Loucy (cell line): ENCODE results near the gene TESK1.
"Not testable (repeated sequence)": the region's sequence is repeated elsewhere in the genome, so short reads cannot be mapped to it uniquely, and the experiment has no call there.

Experiments
- H2AFZ ChIP-seq: fragments of 200-600 bp; sonication (generic); 2 replicates; pipeline ENCODE4 v1.6.0; 2016; ENCODE audit warnings: antibody characterized with exemption, mild to moderate bottlenecking, low read length, moderate library complexity
- H3F3A ChIP-seq: fragments of 200-600 bp; 2 replicates; pipeline ENCODE4 v1.6.0; 2016; ENCODE audit warnings: antibody characterized with exemption, low read depth, mild to moderate bottlenecking
- H3K27me3 ChIP-seq: fragments of 200-600 bp; sonication (generic); 2 replicates; pipeline ENCODE4 v1.6.1; 2014; ENCODE audit warnings: low read length, mild to moderate bottlenecking; ENCODE audit not compliant: insufficient read depth, poor library complexity, severe bottlenecking
- H3K36me3 ChIP-seq: fragments of 200-600 bp; sonication (generic); 2 replicates; pipeline ENCODE4 v1.6.1; 2016; ENCODE audit warnings: low read length; ENCODE audit not compliant: insufficient read depth
- H3K4me1 ChIP-seq: fragments of 200-600 bp; sonication (generic); 2 replicates; pipeline ENCODE4 v1.5.1; 2014; ENCODE audit warnings: low read length, mild to moderate bottlenecking; ENCODE audit not compliant: insufficient read depth, poor library complexity, severe bottlenecking
- H3K4me2 ChIP-seq: fragments of 200-600 bp; sonication (generic); 2 replicates; pipeline ENCODE4 v1.6.0; 2014; ENCODE audit warnings: antibody characterized with exemption, low read length, low read depth, mild to moderate bottlenecking; ENCODE audit not compliant: poor library complexity, severe bottlenecking
- H3K4me3 ChIP-seq: fragments of 200-600 bp; sonication (generic); 2 replicates; pipeline ENCODE4 v1.5.1; 2014; ENCODE audit warnings: low read length, mild to moderate bottlenecking, mixed read lengths; ENCODE audit not compliant: poor library complexity, severe bottlenecking
- H3K79me2 ChIP-seq: fragments of 200-600 bp; sonication (generic); 2 replicates; pipeline ENCODE4 v1.6.1; 2014; ENCODE audit warnings: low read length; ENCODE audit not compliant: insufficient read depth
- H3K9ac ChIP-seq: fragments of 200-600 bp; sonication (generic); 2 replicates; pipeline ENCODE4 v1.6.0; 2014; ENCODE audit warnings: mild to moderate bottlenecking, low read depth, low read length, moderate library complexity; ENCODE audit not compliant: poor library complexity, severe bottlenecking
- H3K9me2 ChIP-seq: fragments of 200-600 bp; sonication (generic); replicated peaks from 2 replicates; pipeline ENCODE4 v1.6.1; 2016; ENCODE audit warnings: low read depth, low read length, mixed read lengths
- H3K9me3 ChIP-seq: fragments of 200-600 bp; sonication (generic); 2 replicates; pipeline ENCODE4 v1.6.1; 2014; ENCODE audit warnings: mild to moderate bottlenecking, antibody characterized with exemption, low read length, low read depth; ENCODE audit not compliant: insufficient read depth
- H4K20me1 ChIP-seq: fragments of 200-600 bp; sonication (generic); 2 replicates; pipeline ENCODE4 v1.6.0; 2014; ENCODE audit warnings: antibody characterized with exemption, low read length, mild to moderate bottlenecking; ENCODE audit not compliant: insufficient read depth, poor library complexity, severe bottlenecking
- EZH2phosphoT487 ChIP-seq: fragments of 200-600 bp; IDR thresholded peaks from 2 replicates; pipeline ENCODE4 v1.6.1; 2018; ENCODE audit warnings: antibody characterized with exemption, mild to moderate bottlenecking, moderate library complexity, borderline replicate concordance
- TF ChIP-seq, protein P1 (sequence below): fragments of 200-600 bp; sonication (generic); conservative IDR thresholded peaks from 2 replicates; pipeline ENCODE4 v1.5.1; 2014; ENCODE audit warnings: mild to moderate bottlenecking, antibody characterized with exemption, low read length

TESK1 gene

GRCh38 chr9:35635730-35636129 is 30.7 kb downstream of the TESK1 start:
- Histone ChIP-seq H3K4me3 (peak overlapping the region; percentile 43), H3K79me2 (no peaks in the 10 kb centered on the region), H3K9ac (peak overlapping the region; percentile 50), H3K4me2 (peak overlapping the region; percentile 60), H3K27me3 (no peaks in the 10 kb centered on the region), H3K36me3 (no peaks in the 10 kb centered on the region), H3F3A (no peaks in the 10 kb centered on the region), H3K9me2 (no peaks in the 10 kb centered on the region), H3K4me1 (peaks cover 39% of the 10 kb centered on the region), H4K20me1 (no peaks in the 10 kb centered on the region), H3K9me3 (no peaks in the 10 kb centered on the region), H2AFZ (peak overlapping the region; percentile 71)
- TF ChIP-seq, protein P1, sequence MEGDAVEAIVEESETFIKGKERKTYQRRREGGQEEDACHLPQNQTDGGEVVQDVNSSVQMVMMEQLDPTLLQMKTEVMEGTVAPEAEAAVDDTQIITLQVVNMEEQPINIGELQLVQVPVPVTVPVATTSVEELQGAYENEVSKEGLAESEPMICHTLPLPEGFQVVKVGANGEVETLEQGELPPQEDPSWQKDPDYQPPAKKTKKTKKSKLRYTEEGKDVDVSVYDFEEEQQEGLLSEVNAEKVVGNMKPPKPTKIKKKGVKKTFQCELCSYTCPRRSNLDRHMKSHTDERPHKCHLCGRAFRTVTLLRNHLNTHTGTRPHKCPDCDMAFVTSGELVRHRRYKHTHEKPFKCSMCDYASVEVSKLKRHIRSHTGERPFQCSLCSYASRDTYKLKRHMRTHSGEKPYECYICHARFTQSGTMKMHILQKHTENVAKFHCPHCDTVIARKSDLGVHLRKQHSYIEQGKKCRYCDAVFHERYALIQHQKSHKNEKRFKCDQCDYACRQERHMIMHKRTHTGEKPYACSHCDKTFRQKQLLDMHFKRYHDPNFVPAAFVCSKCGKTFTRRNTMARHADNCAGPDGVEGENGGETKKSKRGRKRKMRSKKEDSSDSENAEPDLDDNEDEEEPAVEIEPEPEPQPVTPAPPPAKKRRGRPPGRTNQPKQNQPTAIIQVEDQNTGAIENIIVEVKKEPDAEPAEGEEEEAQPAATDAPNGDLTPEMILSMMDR, result no peak

DNA sequence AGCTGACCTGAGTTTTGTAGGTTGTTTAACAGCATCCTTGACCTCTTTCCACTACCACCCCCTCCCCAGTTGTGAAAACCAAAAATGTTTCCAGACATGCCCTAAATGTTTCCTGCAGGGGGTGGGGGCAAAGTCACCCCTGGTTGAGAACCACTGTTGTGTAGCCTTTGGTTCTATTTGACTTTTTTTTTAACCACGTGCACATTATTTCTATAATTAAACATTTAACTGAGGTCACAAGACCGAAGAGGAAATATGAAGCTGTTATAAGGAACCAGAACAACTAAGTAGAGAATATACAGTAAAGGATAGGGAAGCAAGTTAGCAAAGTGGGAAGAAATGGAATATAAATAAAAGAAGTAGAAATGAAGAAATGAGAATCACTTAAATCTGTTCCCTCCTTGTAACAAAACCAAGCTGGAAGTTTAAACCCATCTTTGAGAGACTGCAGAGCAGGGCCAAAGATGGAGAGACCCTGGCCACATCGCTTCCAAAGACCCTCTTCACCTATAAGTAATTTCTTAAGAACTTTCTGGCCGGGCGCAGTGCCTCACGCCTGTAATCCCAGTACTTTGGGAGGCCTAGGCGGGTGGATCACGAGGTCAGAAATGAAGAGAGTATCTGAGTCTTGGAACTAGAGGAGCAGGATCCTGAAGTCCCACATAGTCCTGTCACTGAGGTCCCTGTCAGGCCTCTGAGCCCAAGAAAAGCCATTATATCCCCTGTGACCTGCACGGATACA is 31.2 kb downstream of the TESK1 start:
- Histone ChIP-seq H3K4me3 (peak overlapping the region; percentile 43), H3K9me2 (no peaks in the 10 kb centered on the region), H3K9me3 (no peaks in the 10 kb centered on the region), H2AFZ (peak overlapping the region; percentile 71), H3K36me3 (no peaks in the 10 kb centered on the region), H4K20me1 (no peaks in the 10 kb centered on the region), H3K79me2 (no peaks in the 10 kb centered on the region), H3K9ac (peak overlapping the region; percentile 50), H3K27me3 (no peaks in the 10 kb centered on the region), H3K4me2 (peak overlapping the region; percentile 60), H3F3A (no peaks in the 10 kb centered on the region), H3K4me1 (peaks cover 39% of the 10 kb centered on the region)
- no peak for TF ChIP-seq EZH2phosphoT487
- TF ChIP-seq, protein P1, result no peak

- not testable (repeated sequence) for H2AFZ ChIP-seq, H3F3A ChIP-seq
Observed at GRCh38 chr9:35636877-35637246, 31.8 kb downstream of the TESK1 start.

DNA sequence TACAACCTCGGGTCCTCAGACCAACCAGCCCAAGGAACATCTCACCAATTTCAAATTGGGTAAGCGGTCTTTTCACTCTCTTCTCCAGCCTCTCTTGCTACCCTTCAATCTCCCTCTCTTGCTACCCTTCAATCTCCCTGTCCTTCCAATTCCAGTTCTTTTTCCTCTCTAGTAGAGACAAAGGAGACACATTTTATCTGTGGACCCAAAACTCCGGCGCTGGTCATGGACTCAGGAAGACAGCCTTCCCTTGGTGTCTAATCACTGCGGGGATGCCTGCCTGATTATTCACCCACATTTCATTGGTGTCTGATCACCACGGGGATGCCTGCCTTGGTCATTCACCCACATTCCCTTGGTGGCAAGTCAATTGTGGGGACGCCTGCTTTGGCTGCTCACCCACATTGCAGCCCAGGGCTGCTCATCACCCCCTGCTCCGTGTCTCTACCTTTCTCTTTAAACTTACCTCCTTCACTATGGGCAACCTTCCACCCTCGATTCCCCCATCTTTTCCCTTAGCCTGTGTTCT is 32.4 kb downstream of the TESK1 start:
- not testable (repeated sequence) for H3K79me2 ChIP-seq, H3K9ac ChIP-seq, H3F3A ChIP-seq, H3K4me3 ChIP-seq, H3K9me3 ChIP-seq, H3K27me3 ChIP-seq, H4K20me1 ChIP-seq, H2AFZ ChIP-seq, H3K4me2 ChIP-seq, H3K9me2 ChIP-seq, H3K36me3 ChIP-seq
- peaks cover 39% of the 10 kb centered on the region for H3K4me1 ChIP-seq

More at GRCh38 chr9:35636877-35637246, 31.8 kb downstream of the TESK1 start:
- not testable (repeated sequence) for H3K9me3 ChIP-seq, H3K79me2 ChIP-seq, H3K27me3 ChIP-seq, H3K9me2 ChIP-seq, H3K4me2 ChIP-seq, H3K36me3 ChIP-seq, H4K20me1 ChIP-seq, H3K4me3 ChIP-seq
- Histone ChIP-seq H3K9ac (peak overlapping the region; percentile 50), H3K4me1 (peaks cover 39% of the 10 kb centered on the region)

DNA sequence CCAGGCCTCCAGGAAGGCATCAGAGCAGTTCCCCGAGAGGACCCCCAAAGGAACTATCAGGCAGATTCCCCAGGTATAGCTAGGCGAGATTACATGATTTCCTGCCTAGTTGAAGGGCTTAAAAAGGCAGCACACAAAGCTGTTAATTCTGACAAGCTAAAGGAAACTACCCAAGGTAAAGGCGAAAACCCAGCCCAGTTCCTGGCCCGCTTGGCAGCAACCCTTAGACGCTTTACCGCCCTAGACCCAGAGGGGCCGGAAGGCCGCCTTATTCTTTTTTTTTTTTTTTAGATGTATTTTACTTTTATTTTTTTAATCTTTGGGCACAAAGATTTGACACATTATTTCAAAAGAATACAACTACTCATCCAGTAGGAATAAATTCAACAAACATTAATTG is 33.7 kb downstream of the TESK1 start:
- not testable (repeated sequence) for H3K9me2 ChIP-seq, H4K20me1 ChIP-seq, H2AFZ ChIP-seq, H3K36me3 ChIP-seq, H3K27me3 ChIP-seq, H3K9ac ChIP-seq, H3K9me3 ChIP-seq, H3K79me2 ChIP-seq, H3K4me3 ChIP-seq, H3F3A ChIP-seq
- Histone ChIP-seq H3K4me2 (peak overlapping the region; percentile 46), H3K4me1 (peaks cover 39% of the 10 kb centered on the region)

- not testable (repeated sequence) for H3K9me2 ChIP-seq, H3K4me3 ChIP-seq, H3K36me3 ChIP-seq, H3F3A ChIP-seq, H4K20me1 ChIP-seq, H3K27me3 ChIP-seq, H3K9ac ChIP-seq, H3K79me2 ChIP-seq, H2AFZ ChIP-seq, H3K9me3 ChIP-seq
- peak overlapping the region; percentile 46 for H3K4me2 ChIP-seq
- peaks cover 39% of the 10 kb centered on the region for H3K4me1 ChIP-seq
Observed at GRCh38 chr9:35639225-35639624, 34.2 kb downstream of the TESK1 start.
